ENCODE measurements around the gene EHF. TPM values are rescaled to one million over a fixed set of nuclear protein-coding genes. Genes with fewer than 3 reads are reported as not detected.
A peak's percentile ranks its signal among the peaks of the same experiment; 100 is the strongest.

Gene EHF
- total RNA-seq, 1 donor from 2014 or later: 36.4 TPM

DNA sequence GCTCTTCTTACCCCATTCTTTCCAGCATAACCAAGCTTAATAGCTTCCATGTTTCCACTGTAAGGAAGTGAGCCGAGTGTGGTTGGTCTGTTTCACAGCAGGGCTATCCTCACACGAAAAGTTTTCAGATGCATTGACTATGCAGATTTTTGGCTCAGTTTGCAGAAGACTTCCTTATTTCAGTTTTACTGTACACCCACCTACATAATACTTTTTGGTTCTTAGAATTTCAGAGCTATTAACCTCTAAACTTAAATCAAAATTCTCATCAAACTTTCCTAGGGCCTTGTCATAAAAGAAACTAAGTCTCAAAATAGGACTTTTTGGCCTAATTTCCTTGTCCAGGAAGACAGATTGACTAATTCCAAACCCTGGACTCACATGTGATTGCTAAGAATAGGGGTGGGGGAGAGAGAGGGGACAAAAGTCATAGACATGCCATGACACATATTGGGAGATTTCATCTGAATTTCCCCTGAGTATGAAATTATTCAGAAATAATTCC lies 7.3 kb upstream of the EHF start:
- no peak for TF ChIP-seq CTCF (IDR thresholded peaks at IDR 0.05)
- Histone ChIP-seq H3K36me3 (no peaks in the 10 kb centered on the region), H3K27me3 (no peaks in the 10 kb centered on the region), H3K4me1 (no peaks in the 10 kb centered on the region), H3K27ac (no peak overlapping the region), H3K9me3 (no peaks in the 10 kb centered on the region), H3K4me3 (no peak overlapping the region)
- no peak for DNase-seq
- ATAC-seq: peak; percentile 74
- intact Hi-C loops (cut with DNase I): no loop called here

DNA sequence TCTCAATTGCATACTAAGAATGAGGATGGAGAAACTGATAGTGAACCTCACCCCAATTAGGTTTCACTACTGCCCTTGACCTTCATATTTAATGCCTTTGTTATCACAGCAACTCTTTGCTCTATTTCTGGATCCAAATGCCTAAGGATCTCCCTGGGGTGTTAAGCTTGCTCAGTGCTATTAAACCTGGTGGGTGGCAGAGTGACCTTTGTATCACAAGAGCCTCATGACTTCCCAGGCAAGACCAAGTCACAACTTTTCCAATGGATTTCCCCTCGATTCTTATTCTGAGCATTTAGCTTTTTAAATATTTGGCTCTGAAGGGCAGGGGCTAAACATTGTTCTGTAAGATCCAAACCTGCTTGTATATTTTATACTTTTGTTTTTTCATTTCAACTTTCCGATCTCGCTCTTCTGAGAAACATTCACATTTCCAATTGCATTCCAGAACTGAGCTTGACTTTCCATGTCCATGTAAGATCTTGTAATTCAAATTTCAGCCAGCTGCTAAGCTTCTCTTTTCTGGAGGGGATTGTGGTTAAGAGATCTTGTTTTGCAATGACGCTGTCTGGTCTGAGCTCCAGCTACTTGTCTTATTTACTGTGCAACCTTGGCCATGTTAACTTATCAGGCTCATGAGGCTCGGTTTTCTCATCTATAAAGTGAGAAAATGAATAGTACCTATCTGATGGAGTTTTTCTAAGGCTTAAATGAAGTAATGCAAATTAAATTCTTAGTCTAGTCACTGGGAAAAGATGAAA lies 6.4 kb upstream of the EHF start:
- no peak for TF ChIP-seq CTCF (IDR thresholded peaks at IDR 0.05)
- Histone ChIP-seq H3K27ac (no peak overlapping the region), H3K27me3 (no peaks in the 10 kb centered on the region), H3K4me3 (no peak overlapping the region), H3K36me3 (no peaks in the 10 kb centered on the region), H3K4me1 (no peaks in the 10 kb centered on the region), H3K9me3 (no peaks in the 10 kb centered on the region)
- intact Hi-C loops (cut with DNase I): no loop called here
- DNase-seq: no peak
- ATAC-seq: peak; percentile 74

DNA sequence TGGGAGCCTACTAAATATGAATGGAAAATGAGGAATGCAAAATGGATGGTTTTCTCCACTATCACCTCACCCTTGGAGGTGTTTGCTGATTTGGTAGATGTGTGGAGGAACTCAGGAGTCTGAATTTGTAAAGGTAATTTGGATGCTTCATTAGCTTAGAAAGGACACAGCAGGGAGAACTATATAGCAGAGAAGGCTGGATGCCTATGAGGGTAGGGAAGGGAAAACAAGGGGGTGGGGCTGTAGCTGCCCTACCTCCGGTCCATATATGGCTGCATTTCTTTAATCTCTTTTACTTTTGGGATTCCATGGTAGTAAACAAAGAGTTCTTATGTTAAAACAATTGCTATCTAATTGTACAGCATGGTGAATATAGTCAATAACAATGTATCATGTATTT lies 4.8 kb upstream of the EHF start:
- H3K4me1 ChIP-seq: no peaks in the 10 kb centered on the region
- no peak for TF ChIP-seq CTCF (IDR thresholded peaks at IDR 0.05)
- ATAC-seq (no peak), DNase-seq (no peak)
- no peaks in the 10 kb centered on the region for H3K27me3 ChIP-seq
- H3K9me3 ChIP-seq: no peaks in the 10 kb centered on the region
- intact Hi-C loops (cut with DNase I): no loop called here
- H3K36me3 ChIP-seq: no peaks in the 10 kb centered on the region
- H3K4me3 ChIP-seq: no peak overlapping the region
- no peak overlapping the region for H3K27ac ChIP-seq

DNA sequence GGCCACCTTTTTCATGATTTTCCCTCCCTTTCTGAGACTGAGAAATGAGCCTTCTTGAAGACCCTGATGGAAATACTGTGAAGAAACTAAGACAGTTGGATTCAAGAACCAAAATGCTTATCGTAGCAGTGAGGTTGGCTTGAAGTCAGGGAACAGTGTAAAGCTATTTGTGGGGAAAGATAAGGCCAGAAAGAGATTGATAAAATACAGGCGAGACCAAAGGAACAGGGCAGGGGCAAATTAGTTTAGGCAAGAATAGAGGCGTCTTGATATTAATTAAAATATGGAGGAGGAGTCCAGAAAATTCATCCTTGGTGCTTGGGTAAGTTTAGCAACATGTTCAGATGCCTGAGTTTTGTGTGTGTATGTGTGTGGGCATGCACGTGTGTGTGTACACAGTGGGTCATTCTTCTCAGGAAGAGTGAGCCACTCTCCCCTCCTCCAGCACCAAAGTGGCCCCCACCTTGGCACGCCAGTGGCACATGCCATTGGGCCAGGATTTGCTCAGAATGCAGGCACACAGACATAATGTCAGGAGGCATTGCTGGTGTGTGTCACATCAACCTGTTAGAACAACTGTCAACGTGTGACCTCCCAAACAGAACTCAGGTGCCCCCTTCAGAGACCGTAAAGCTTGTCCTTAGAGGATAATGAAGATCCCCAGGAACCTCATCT lies 3.9 kb upstream of the EHF start:
- DNase-seq: no peak

DNA sequence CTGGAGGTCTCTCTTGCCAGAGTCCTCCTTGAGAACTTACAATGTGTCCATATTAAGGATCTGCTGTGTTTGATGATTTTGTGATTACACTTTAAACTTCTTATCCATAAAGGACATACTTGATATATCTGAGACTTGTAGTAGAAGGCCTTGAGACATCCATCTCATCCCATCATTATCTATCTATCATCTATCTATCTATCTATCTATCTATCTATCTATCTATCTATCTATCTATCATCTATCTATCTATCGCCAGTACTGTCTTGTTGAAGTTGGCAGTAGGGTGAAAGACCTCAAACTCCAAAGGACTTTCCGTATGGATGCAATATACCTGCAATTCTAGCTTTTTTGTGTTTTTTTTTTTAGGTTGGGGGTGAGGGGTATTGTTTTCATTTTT lies 2.5 kb upstream of the EHF start:
- TF ChIP-seq CTCF (IDR thresholded peaks at IDR 0.05): no peak
- no peak overlapping the region for H3K4me3 ChIP-seq
- no peak overlapping the region for H3K27ac ChIP-seq
- H3K4me1 ChIP-seq: no peaks in the 10 kb centered on the region
- no peak for DNase-seq
- H3K9me3 ChIP-seq: no peaks in the 10 kb centered on the region
- no peaks in the 10 kb centered on the region for H3K36me3 ChIP-seq
- ATAC-seq: no peak
- H3K27me3 ChIP-seq: no peaks in the 10 kb centered on the region
- intact Hi-C loops (cut with DNase I): no loop called here

More for the DNA sequence above, 3.9 kb upstream of the EHF start:
- H3K4me3 ChIP-seq: no peak overlapping the region
- intact Hi-C loops (cut with DNase I): no loop called here
- no peaks in the 10 kb centered on the region for H3K36me3 ChIP-seq
- ATAC-seq: no peak
- no peak overlapping the region for H3K27ac ChIP-seq
- H3K9me3 ChIP-seq: no peaks in the 10 kb centered on the region
- TF ChIP-seq CTCF (IDR thresholded peaks at IDR 0.05): no peak
- no peaks in the 10 kb centered on the region for H3K27me3 ChIP-seq
- no peaks in the 10 kb centered on the region for H3K4me1 ChIP-seq

Data from upper lobe of right lung (tissue), 1 donor.